HepG2 (cell line): Measurements from ENCODE around the gene SRSF12.

ENCODE experiments used
- CEBPB ChIP-seq: IDR thresholded peaks from 2 replicates; pipeline ENCODE4 v1.6.1; 2011; ENCODE audit warnings: low read depth, low read length, improper control_type of control experiment, borderline replicate concordance
- ESRRA ChIP-seq: sonication (generic); formaldehyde crosslinking; IDR thresholded peaks from 2 replicates; pipeline ENCODE4 v1.5.1; 2020; ENCODE audit warnings: mild to moderate bottlenecking, low read depth, missing genetic modification reagents
- KDM1A ChIP-seq: IDR thresholded peaks from 2 replicates; pipeline ENCODE4 v1.6.1; 2016; ENCODE audit warnings: missing compliant biosample characterization
- NFIC ChIP-seq: IDR thresholded peaks from 2 replicates; pipeline ENCODE4 v1.6.1; 2012; ENCODE audit warnings: mild to moderate bottlenecking, low read length, inconsistent platforms
- POLR2AphosphoS2 ChIP-seq: IDR thresholded peaks from 2 replicates; pipeline ENCODE4 v1.6.1; 2011; ENCODE audit warnings: low read depth, low read length, improper control_type of control experiment
- RBAK ChIP-seq: sonication (generic); formaldehyde crosslinking; IDR thresholded peaks from 2 replicates; pipeline ENCODE4 v1.5.1; 2020; ENCODE audit warnings: mild to moderate bottlenecking, missing genetic modification reagents
- RBM22 ChIP-seq: fragments of 200-400 bp; formaldehyde crosslinking; optimal IDR thresholded peaks from 2 replicates; pipeline ENCODE3; 2017; ENCODE audit warnings: mild to moderate bottlenecking, low read length, moderate library complexity
- RNF2 ChIP-seq: fragments of 450-650 bp; conservative IDR thresholded peaks from 2 replicates; pipeline ENCODE4 v1.6.1; 2016; ENCODE audit warnings: low read depth
- ZNF530 ChIP-seq: sonication (generic); formaldehyde crosslinking; IDR thresholded peaks from 2 replicates; pipeline ENCODE4 v1.5.0; 2020; ENCODE audit warnings: low read depth, mild to moderate bottlenecking, missing genetic modification reagents
- ZNF672 ChIP-seq: sonication (generic); formaldehyde crosslinking; IDR thresholded peaks from 2 replicates; pipeline ENCODE4 v1.8.1; 2022; ENCODE audit warnings: missing genetic modification reagents
- TF ChIP-seq, protein P1 (sequence below): sonication (generic); formaldehyde crosslinking; IDR thresholded peaks from 2 replicates; pipeline ENCODE4 v1.5.0; 2020; ENCODE audit warnings: missing genetic modification reagents
- TF ChIP-seq, protein P2 (sequence below): sonication (generic); formaldehyde crosslinking; IDR thresholded peaks from 2 replicates; pipeline ENCODE4 v1.5.0; 2020; ENCODE audit warnings: mild to moderate bottlenecking, missing genetic modification reagents, moderate library complexity
- TF ChIP-seq, protein P3 (sequence below): sonication (generic); formaldehyde crosslinking; IDR thresholded peaks from 2 replicates; pipeline ENCODE4 v1.5.1; 2020; ENCODE audit warnings: mild to moderate bottlenecking, missing genetic modification reagents, borderline replicate concordance
- TF ChIP-seq, protein P4 (sequence below): IDR thresholded peaks from 2 replicates; pipeline ENCODE4 v1.6.1; 2016; ENCODE audit warnings: low read depth, borderline replicate concordance

GRCh38 chr6:89134723-89135122 lies 16.9 kb upstream of the SRSF12 start:
- TF ChIP-seq, protein P1, sequence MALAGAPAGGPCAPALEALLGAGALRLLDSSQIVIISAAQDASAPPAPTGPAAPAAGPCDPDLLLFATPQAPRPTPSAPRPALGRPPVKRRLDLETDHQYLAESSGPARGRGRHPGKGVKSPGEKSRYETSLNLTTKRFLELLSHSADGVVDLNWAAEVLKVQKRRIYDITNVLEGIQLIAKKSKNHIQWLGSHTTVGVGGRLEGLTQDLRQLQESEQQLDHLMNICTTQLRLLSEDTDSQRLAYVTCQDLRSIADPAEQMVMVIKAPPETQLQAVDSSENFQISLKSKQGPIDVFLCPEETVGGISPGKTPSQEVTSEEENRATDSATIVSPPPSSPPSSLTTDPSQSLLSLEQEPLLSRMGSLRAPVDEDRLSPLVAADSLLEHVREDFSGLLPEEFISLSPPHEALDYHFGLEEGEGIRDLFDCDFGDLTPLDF (CRISPR knock-in tag): no peak
- TF ChIP-seq POLR2AphosphoS2 (no peak), RNF2 (no peak), ZNF530 (CRISPR knock-in tag) (no peak), ESRRA (CRISPR knock-in tag) (no peak), KDM1A (CRISPR knock-in tag) (no peak), ZNF672 (no peak), NFIC (no peak), RBAK (CRISPR knock-in tag) (no peak), RBM22 (no peak), CEBPB (no peak)
- TF ChIP-seq, protein P2, sequence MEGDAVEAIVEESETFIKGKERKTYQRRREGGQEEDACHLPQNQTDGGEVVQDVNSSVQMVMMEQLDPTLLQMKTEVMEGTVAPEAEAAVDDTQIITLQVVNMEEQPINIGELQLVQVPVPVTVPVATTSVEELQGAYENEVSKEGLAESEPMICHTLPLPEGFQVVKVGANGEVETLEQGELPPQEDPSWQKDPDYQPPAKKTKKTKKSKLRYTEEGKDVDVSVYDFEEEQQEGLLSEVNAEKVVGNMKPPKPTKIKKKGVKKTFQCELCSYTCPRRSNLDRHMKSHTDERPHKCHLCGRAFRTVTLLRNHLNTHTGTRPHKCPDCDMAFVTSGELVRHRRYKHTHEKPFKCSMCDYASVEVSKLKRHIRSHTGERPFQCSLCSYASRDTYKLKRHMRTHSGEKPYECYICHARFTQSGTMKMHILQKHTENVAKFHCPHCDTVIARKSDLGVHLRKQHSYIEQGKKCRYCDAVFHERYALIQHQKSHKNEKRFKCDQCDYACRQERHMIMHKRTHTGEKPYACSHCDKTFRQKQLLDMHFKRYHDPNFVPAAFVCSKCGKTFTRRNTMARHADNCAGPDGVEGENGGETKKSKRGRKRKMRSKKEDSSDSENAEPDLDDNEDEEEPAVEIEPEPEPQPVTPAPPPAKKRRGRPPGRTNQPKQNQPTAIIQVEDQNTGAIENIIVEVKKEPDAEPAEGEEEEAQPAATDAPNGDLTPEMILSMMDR: no peak
- TF ChIP-seq, protein P3, sequence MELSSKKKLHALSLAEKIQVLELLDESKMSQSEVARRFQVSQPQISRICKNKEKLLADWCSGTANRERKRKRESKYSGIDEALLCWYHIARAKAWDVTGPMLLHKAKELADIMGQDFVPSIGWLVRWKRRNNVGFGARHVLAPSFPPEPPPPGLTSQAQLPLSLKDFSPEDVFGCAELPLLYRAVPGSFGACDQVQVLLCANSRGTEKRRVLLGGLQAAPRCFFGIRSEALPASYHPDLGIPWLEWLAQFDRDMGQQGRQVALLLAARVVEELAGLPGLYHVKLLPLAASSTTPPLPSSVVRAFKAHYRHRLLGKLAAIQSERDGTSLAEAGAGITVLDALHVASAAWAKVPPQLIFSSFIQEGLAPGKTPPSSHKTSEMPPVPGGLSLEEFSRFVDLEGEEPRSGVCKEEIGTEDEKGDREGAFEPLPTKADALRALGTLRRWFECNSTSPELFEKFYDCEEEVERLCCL (CRISPR knock-in tag): no peak
- TF ChIP-seq, protein P4, sequence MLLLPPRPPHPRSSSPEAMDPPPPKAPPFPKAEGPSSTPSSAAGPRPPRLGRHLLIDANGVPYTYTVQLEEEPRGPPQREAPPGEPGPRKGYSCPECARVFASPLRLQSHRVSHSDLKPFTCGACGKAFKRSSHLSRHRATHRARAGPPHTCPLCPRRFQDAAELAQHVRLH: no peak
